Keratinocyte (primary cell): ENCODE measurements around the gene FBXO33. TPM values are rescaled to one million over a fixed set of nuclear protein-coding genes. Genes with fewer than 3 reads are reported as not detected.

Source experiments
- DNase-seq: peaks from one replicate; pipeline ENCODE4 v3.0.0-alpha.2; 2011; ENCODE audit warnings: low read depth, missing footprints, low spot score
- FAIRE-seq: peaks from 2 replicates; lab custom pipeline; 2011; peaks lifted over from hg19 to GRCh38; lab: Jason Lieb, UNC
- H2AFZ ChIP-seq: 2 replicates; pipeline ENCODE4 v1.6.0; 2012; ENCODE audit warnings: low read length, control low read depth, inconsistent platforms; ENCODE audit not compliant: control insufficient read depth
- H3K27ac ChIP-seq: 2 replicates; pipeline ENCODE4 v1.5.1; 2011; ENCODE audit warnings: low read length; ENCODE audit not compliant: control insufficient read depth, insufficient read depth
- H3K27me3 ChIP-seq: 3 replicates; pipeline ENCODE4 v1.6.0; 2011; ENCODE audit warnings: low read length; ENCODE audit not compliant: control insufficient read depth, insufficient read depth; ENCODE audit errors: extremely low read depth
- H3K36me3 ChIP-seq, 2 experiments: 2 replicates in 1 of 2; 3 replicates in 1 of 2; pipeline ENCODE4 v1.5.1; 2011; ENCODE audit warnings: low read length in 2 of 2, mild to moderate bottlenecking in 1 of 2; ENCODE audit not compliant: control insufficient read depth in 2 of 2, insufficient read depth in 2 of 2; ENCODE audit errors: extremely low read depth in 1 of 2
- H3K4me1 ChIP-seq: 3 replicates; pipeline ENCODE4 v1.5.1; 2011; ENCODE audit warnings: low read length; ENCODE audit not compliant: control insufficient read depth, insufficient read depth; ENCODE audit errors: extremely low read depth
- H3K4me2 ChIP-seq: 3 replicates; pipeline ENCODE4 v1.6.0; 2011; ENCODE audit warnings: low read depth, low read length; ENCODE audit not compliant: control insufficient read depth, insufficient read depth; ENCODE audit errors: extremely low read depth
- H3K4me3 ChIP-seq, 3 experiments: fragments of 200-600 bp in 1 of 3; sonication (generic) in 1 of 3; 2 replicates in 2 of 3; 3 replicates in 1 of 3; pipeline ENCODE4 v1.5.1; 2011 to 2016; ENCODE audit warnings: low read length in 3 of 3, mild to moderate bottlenecking in 3 of 3, control low read depth in 2 of 3, inconsistent platforms in 1 of 3, low read depth in 1 of 3, mixed read lengths in 1 of 3, mixed run types in 1 of 3, moderate library complexity in 1 of 3; ENCODE audit not compliant: control insufficient read depth in 2 of 3, insufficient read depth in 2 of 3; ENCODE audit errors: extremely low read depth in 1 of 3
- H3K79me2 ChIP-seq: 2 replicates; pipeline ENCODE4 v1.6.0; 2012; ENCODE audit warnings: low read length; ENCODE audit not compliant: control insufficient read depth, insufficient read depth
- H3K9ac ChIP-seq: 3 replicates; pipeline ENCODE4 v1.6.0; 2011; ENCODE audit warnings: low read length; ENCODE audit not compliant: control insufficient read depth, insufficient read depth; ENCODE audit errors: extremely low read depth
- H3K9me1 ChIP-seq: 3 replicates; pipeline ENCODE4 v1.6.0; 2011; ENCODE audit warnings: low read length; ENCODE audit not compliant: control insufficient read depth, insufficient read depth; ENCODE audit errors: extremely low read depth
- H3K9me3 ChIP-seq: 2 replicates; pipeline ENCODE4 v1.5.1; 2012; ENCODE audit warnings: low read depth, low read length; ENCODE audit not compliant: control insufficient read depth
- H4K20me1 ChIP-seq: 3 replicates; pipeline ENCODE4 v1.6.0; 2011; ENCODE audit warnings: low read length; ENCODE audit not compliant: control insufficient read depth, insufficient read depth; ENCODE audit errors: extremely low read depth
- CTCF ChIP-seq, 3 experiments: IDR thresholded peaks in 1 of 3; conservative IDR thresholded peaks in 1 of 3; optimal IDR thresholded peaks in 1 of 3; 2 replicates in 2 of 3; 3 replicates in 1 of 3; pipeline versions ENCODE3 to v1.5.1; 2011; ENCODE audit warnings: low read length in 3 of 3, mild to moderate bottlenecking in 3 of 3, moderate library complexity in 2 of 3, control low read depth in 1 of 3, inconsistent platforms in 1 of 3; ENCODE audit not compliant: insufficient read depth in 2 of 3; ENCODE audit errors: extremely low read depth in 1 of 3
- EZH2 ChIP-seq: IDR thresholded peaks from one replicate; pipeline ENCODE4 v1.6.1; 2012; ENCODE audit warnings: inconsistent platforms, mild to moderate bottlenecking, low read length, moderate library complexity
- dilution Hi-C: fragments of 300-500 bp; cut with MboI; formaldehyde crosslinking; loops from one replicate; pipeline ENCODE4 v1.7.0; 2020; ENCODE audit warnings: low sequenced_read_pairs; ENCODE audit not compliant: extremely low pct_ligation_motif_present
- polyA plus RNA-seq, 5 experiments: library from polyadenylated mRNA; depleted of rRNA in 3 of 5; stranded (reverse) in 3 of 5; stranded (forward) in 1 of 5; unstranded in 1 of 5; fragments of >200 nt; gene quantifications; 1 replicate in 1 of 5; 2 replicates in 3 of 5; 3 replicates in 1 of 5; pipeline versions ENCODE4 v1.2.1 to v1.2.3, GENCODE V29; 2011 to 2012; ENCODE audit warnings: missing spikeins in 2 of 5, low read depth in 1 of 5, low replicate concordance in 1 of 5

FBXO33 gene
- polyA plus RNA-seq, 1 donor (not counting 4 experiments of a cell fraction or from before 2014, with no cell fraction given), result 12.0 TPM

- Histone ChIP-seq H3K9ac (no peak overlapping the region), H3K9me3 (no peaks in the 10 kb centered on the region), H2AFZ (no peak overlapping the region), H3K4me2 (no peak overlapping the region), H3K27ac (no peak overlapping the region), H3K27me3 (no peaks in the 10 kb centered on the region), H3K4me1 (no peaks in the 10 kb centered on the region), H3K4me3 (no peak overlapping the region), H3K9me1 (no peaks in the 10 kb centered on the region), H3K36me3 (no peaks in the 10 kb centered on the region), H4K20me1 (no peaks in the 10 kb centered on the region), H3K79me2 (no peaks in the 10 kb centered on the region)
- dilution Hi-C loops, result no loop called here
- TF ChIP-seq EZH2 (no peak), CTCF (optimal IDR thresholded peaks at IDR 0.05 in 1 of 3, IDR thresholded peaks at IDR 0.05 in 1 of 3, conservative IDR thresholded peaks at IDR 0.05 in 1 of 3; ENCODE audit: extremely low read depth in 1 of 3, insufficient read depth in 2 of 3, low read length in 3 of 3) (no peak)
- DNase-seq, result no peak
- no peak for FAIRE-seq
These were observed 49.1 kb downstream of the FBXO33 start for GRCh38 chr14:39383026-39383660.

- Histone ChIP-seq H3K27ac (no peak overlapping the region), H3K4me2 (no peak overlapping the region), H3K27me3 (no peaks in the 10 kb centered on the region), H3K4me1 (no peaks in the 10 kb centered on the region), H3K9ac (no peak overlapping the region), H3K36me3 (no peaks in the 10 kb centered on the region), H3K4me3 (no peak overlapping the region), H3K9me1 (no peaks in the 10 kb centered on the region), H4K20me1 (no peaks in the 10 kb centered on the region), H3K79me2 (no peaks in the 10 kb centered on the region), H3K9me3 (no peaks in the 10 kb centered on the region), H2AFZ (no peak overlapping the region)
- dilution Hi-C loops, result no loop called here
- DNase-seq (no peak), FAIRE-seq (no peak)
- TF ChIP-seq CTCF (optimal IDR thresholded peaks at IDR 0.05 in 1 of 3, IDR thresholded peaks at IDR 0.05 in 1 of 3, conservative IDR thresholded peaks at IDR 0.05 in 1 of 3; ENCODE audit: extremely low read depth in 1 of 3, insufficient read depth in 2 of 3, low read length in 3 of 3) (no peak), EZH2 (no peak)
These were observed 49.8 kb downstream of the FBXO33 start for GRCh38 chr14:39382463-39382862.
